Suppressor macrophage treated with lipopolysaccharide for 4 hours (primary cell): ENCODE data around the gene DEFB124.

Source experiments
- DNase-seq: peaks from one replicate; pipeline ENCODE4 v3.0.0-alpha.2; 2020

The DEFB124 gene

GRCh38 chr20:31415653-31416052 lies 59.3 kb downstream of the DEFB124 start:
- no peak for DNase-seq
